Mesenchymal stem cell (in vitro differentiated cells and primary cell): ENCODE data around the gene FOXO3B.
"Not testable (repeated sequence)": the region's sequence is repeated elsewhere in the genome, so short reads cannot be mapped to it uniquely, and the experiment has no call there.

Experiments used
- DNase-seq: peaks from one replicate; pipeline ENCODE4 v3.0.0-alpha.2; 2013
- H2AFZ ChIP-seq: one replicate; pipeline ENCODE4 v1.6.1; 2013; ENCODE audit warnings: low read depth, mild to moderate bottlenecking, control low read depth, inconsistent platforms, low read length, moderate library complexity
- H2AK5ac ChIP-seq: 2 replicates; pipeline ENCODE4 v1.6.1; 2013; ENCODE audit warnings: low read length, moderate library complexity, mild to moderate bottlenecking, inconsistent platforms; ENCODE audit not compliant: severe bottlenecking
- H2BK120ac ChIP-seq: one replicate; pipeline ENCODE4 v1.6.1; 2013; ENCODE audit warnings: low read depth, mild to moderate bottlenecking, inconsistent platforms, low read length, moderate library complexity
- H2BK12ac ChIP-seq, 2 experiments: one replicate each; pipeline ENCODE4 v1.6.1; 2013; ENCODE audit warnings: inconsistent platforms in 2 of 2, low read length in 2 of 2, mild to moderate bottlenecking in 2 of 2, moderate library complexity in 2 of 2, control low read depth in 1 of 2
- H2BK15ac ChIP-seq: one replicate; pipeline ENCODE4 v1.6.1; 2013; ENCODE audit warnings: mild to moderate bottlenecking, low read depth, inconsistent platforms; ENCODE audit not compliant: poor library complexity, severe bottlenecking
- H2BK5ac ChIP-seq: 2 replicates; pipeline ENCODE4 v1.6.1; 2013; ENCODE audit warnings: low read depth, mild to moderate bottlenecking, low read length, control low read depth, inconsistent platforms; ENCODE audit not compliant: poor library complexity, severe bottlenecking
- H3K14ac ChIP-seq, 2 experiments: one replicate each; pipeline ENCODE4 v1.6.1; 2013; ENCODE audit warnings: inconsistent platforms in 2 of 2, low read length in 2 of 2, control low read depth in 1 of 2, mild to moderate bottlenecking in 1 of 2, moderate library complexity in 1 of 2
- H3K18ac ChIP-seq, 2 experiments: one replicate each; pipeline ENCODE4 v1.6.1; 2013; ENCODE audit warnings: inconsistent platforms in 2 of 2, low read length in 2 of 2, control low read depth in 1 of 2, low read depth in 1 of 2, mild to moderate bottlenecking in 1 of 2
- H3K23ac ChIP-seq, 2 experiments: one replicate each; pipeline ENCODE4 v1.6.1; 2013; ENCODE audit warnings: inconsistent platforms in 2 of 2, low read length in 2 of 2, mild to moderate bottlenecking in 2 of 2, moderate library complexity in 2 of 2, control low read depth in 1 of 2
- H3K27ac ChIP-seq: 2 replicates; pipeline ENCODE4 v1.5.1; 2013; ENCODE audit warnings: mild to moderate bottlenecking, moderate library complexity, low read length, control low read depth, inconsistent platforms; ENCODE audit not compliant: poor library complexity, severe bottlenecking
- H3K27me3 ChIP-seq, 2 experiments: 2 replicates each; pipeline versions ENCODE4 v1.6.1 to v1.7.0; 2013; ENCODE audit warnings: low read length in 2 of 2, mild to moderate bottlenecking in 2 of 2, moderate library complexity in 2 of 2, control low read depth in 1 of 2, inconsistent platforms in 1 of 2; ENCODE audit not compliant: control insufficient read depth in 1 of 2, insufficient read depth in 1 of 2
- H3K36me3 ChIP-seq, 2 experiments: 2 replicates each; pipeline versions ENCODE4 v1.6.1 to v1.7.0; 2013; ENCODE audit warnings: low read length in 2 of 2, control low read depth in 1 of 2, inconsistent platforms in 1 of 2, low read depth in 1 of 2, mild to moderate bottlenecking in 1 of 2; ENCODE audit not compliant: insufficient read depth in 2 of 2, control insufficient read depth in 1 of 2
- H3K4ac ChIP-seq, 2 experiments: one replicate each; pipeline ENCODE4 v1.6.1; 2013; ENCODE audit warnings: inconsistent platforms in 2 of 2, low read length in 2 of 2, mild to moderate bottlenecking in 2 of 2, moderate library complexity in 2 of 2, control low read depth in 1 of 2, low read depth in 1 of 2
- H3K4me1 ChIP-seq: 2 replicates; pipeline ENCODE4 v1.6.1; 2013; ENCODE audit warnings: low read depth, low read length, control low read depth; ENCODE audit not compliant: control insufficient read depth, insufficient read depth
- H3K4me2 ChIP-seq: 2 replicates; pipeline ENCODE4 v1.6.1; 2013; ENCODE audit warnings: low read length, mild to moderate bottlenecking, inconsistent platforms; ENCODE audit not compliant: poor library complexity, severe bottlenecking
- H3K4me3 ChIP-seq, 2 experiments: 2 replicates each; pipeline versions ENCODE4 v1.5.1 to v1.7.0; 2013; ENCODE audit warnings: low read length in 2 of 2, mild to moderate bottlenecking in 2 of 2, control low read depth in 1 of 2, low read depth in 1 of 2; ENCODE audit not compliant: insufficient read depth in 1 of 2
- H3K79me1 ChIP-seq: replicated peaks from 2 replicates; pipeline ENCODE4 v1.6.1; 2013; ENCODE audit warnings: mild to moderate bottlenecking, control low read depth, low read length, inconsistent platforms; ENCODE audit not compliant: poor library complexity, severe bottlenecking
- H3K9ac ChIP-seq: 2 replicates; pipeline ENCODE4 v1.7.0; 2013; ENCODE audit warnings: mild to moderate bottlenecking, low read length, moderate library complexity
- H3K9me3 ChIP-seq: 2 replicates; pipeline ENCODE4 v1.7.0; 2013; ENCODE audit warnings: mild to moderate bottlenecking, low read length; ENCODE audit not compliant: control insufficient read depth
- H4K8ac ChIP-seq: one replicate; pipeline ENCODE4 v1.6.1; 2013; ENCODE audit warnings: inconsistent platforms, mild to moderate bottlenecking, low read length, moderate library complexity
- H4K91ac ChIP-seq: one replicate; pipeline ENCODE4 v1.6.1; 2013; ENCODE audit warnings: mild to moderate bottlenecking, low read length, inconsistent platforms
- WGBS: methylation state at CpG from one replicate; pipeline ENCODE4 v1.1.7; 2013; ENCODE audit warnings: mixed read lengths; 5-methylcytosine and 5-hydroxymethylcytosine counted together

FOXO3B gene

GRCh38 chr17:18667535-18667934 lies 14.6 kb downstream of the FOXO3B start:
- not testable (repeated sequence) for H3K27me3 ChIP-seq, H4K91ac ChIP-seq, H2BK120ac ChIP-seq, H2BK12ac ChIP-seq, H3K4me1 ChIP-seq, H2BK15ac ChIP-seq, H3K9ac ChIP-seq, H3K18ac ChIP-seq, H3K23ac ChIP-seq, DNase-seq, H3K14ac ChIP-seq, H2AK5ac ChIP-seq, H2AFZ ChIP-seq, H3K4ac ChIP-seq, H3K27ac ChIP-seq, H3K4me2 ChIP-seq, H3K79me1 ChIP-seq, H2BK5ac ChIP-seq, H4K8ac ChIP-seq, H3K4me3 ChIP-seq
- WGBS = 97% methylated on average over 3 of the region's 3 CpGs
- Histone ChIP-seq H3K36me3 (peaks cover 15 to 30% of the 10 kb centered on the region in 2 experiments), H3K9me3 (peaks cover 47% of the 10 kb centered on the region)

- WGBS = no CpG with 5 or more reads among the region's 2 CpGs
- H2BK120ac ChIP-seq, H3K79me1 ChIP-seq, H3K4ac ChIP-seq, DNase-seq, H2BK15ac ChIP-seq, H2AK5ac ChIP-seq, H3K4me3 ChIP-seq, H2BK5ac ChIP-seq, H2BK12ac ChIP-seq, H3K4me1 ChIP-seq, H3K18ac ChIP-seq, H2AFZ ChIP-seq, H3K14ac ChIP-seq, H3K27ac ChIP-seq, H4K91ac ChIP-seq, H3K4me2 ChIP-seq, H3K9ac ChIP-seq, H3K23ac ChIP-seq, H4K8ac ChIP-seq, H3K27me3 ChIP-seq: not testable (repeated sequence)
- H3K9me3 ChIP-seq = peaks cover 53% of the 10 kb centered on the region
- peaks cover 11 to 18% of the 10 kb centered on the region in 2 experiments for H3K36me3 ChIP-seq
These were observed 15.8 kb downstream of the FOXO3B start for GRCh38 chr17:18666326-18666725.

- not testable (repeated sequence) for H2AFZ ChIP-seq, H2AK5ac ChIP-seq, H3K4me2 ChIP-seq, H3K9ac ChIP-seq, H3K4me1 ChIP-seq, H3K18ac ChIP-seq, H3K36me3 ChIP-seq, H3K23ac ChIP-seq, H3K27me3 ChIP-seq, H2BK12ac ChIP-seq, H2BK5ac ChIP-seq, H3K4ac ChIP-seq, H3K14ac ChIP-seq, H3K27ac ChIP-seq, H3K4me3 ChIP-seq, H4K8ac ChIP-seq, H2BK120ac ChIP-seq, H3K79me1 ChIP-seq, DNase-seq, H2BK15ac ChIP-seq, H4K91ac ChIP-seq
- peaks cover 37% of the 10 kb centered on the region for H3K9me3 ChIP-seq
- WGBS = 91% methylated on average over 2 of the region's 5 CpGs
These were observed 20.0 kb downstream of the FOXO3B start for GRCh38 chr17:18661924-18662624.

- DNase-seq, H4K8ac ChIP-seq, H2AK5ac ChIP-seq, H3K27ac ChIP-seq, H2BK120ac ChIP-seq, H3K4ac ChIP-seq, H3K9ac ChIP-seq, H3K27me3 ChIP-seq, H3K4me3 ChIP-seq, H3K14ac ChIP-seq, H3K23ac ChIP-seq, H2BK5ac ChIP-seq, H3K9me3 ChIP-seq, H3K4me2 ChIP-seq, H3K18ac ChIP-seq, H3K4me1 ChIP-seq, H3K79me1 ChIP-seq, H4K91ac ChIP-seq, H2BK15ac ChIP-seq, H3K36me3 ChIP-seq, H2AFZ ChIP-seq, H2BK12ac ChIP-seq: not testable (repeated sequence)
- WGBS = 96% methylated on average over 17 of the region's 23 CpGs
These were observed 32.0 kb downstream of the FOXO3B start for GRCh38 chr17:18650094-18650493.
